HG03103 (cell line): Measurements from ENCODE around the gene SLAIN2.
"Not testable (repeated sequence)": the region's sequence is repeated elsewhere in the genome, so short reads cannot be mapped to it uniquely, and the experiment has no call there.

Source experiments
- ATAC-seq: cut with Tn5 transposase; IDR thresholded peaks from one replicate; pipeline ENCODE4 v1.9.1; 2021; ENCODE audit warnings: low read depth; ENCODE audit not compliant: unreplicated experiment

SLAIN2 gene

DNA sequence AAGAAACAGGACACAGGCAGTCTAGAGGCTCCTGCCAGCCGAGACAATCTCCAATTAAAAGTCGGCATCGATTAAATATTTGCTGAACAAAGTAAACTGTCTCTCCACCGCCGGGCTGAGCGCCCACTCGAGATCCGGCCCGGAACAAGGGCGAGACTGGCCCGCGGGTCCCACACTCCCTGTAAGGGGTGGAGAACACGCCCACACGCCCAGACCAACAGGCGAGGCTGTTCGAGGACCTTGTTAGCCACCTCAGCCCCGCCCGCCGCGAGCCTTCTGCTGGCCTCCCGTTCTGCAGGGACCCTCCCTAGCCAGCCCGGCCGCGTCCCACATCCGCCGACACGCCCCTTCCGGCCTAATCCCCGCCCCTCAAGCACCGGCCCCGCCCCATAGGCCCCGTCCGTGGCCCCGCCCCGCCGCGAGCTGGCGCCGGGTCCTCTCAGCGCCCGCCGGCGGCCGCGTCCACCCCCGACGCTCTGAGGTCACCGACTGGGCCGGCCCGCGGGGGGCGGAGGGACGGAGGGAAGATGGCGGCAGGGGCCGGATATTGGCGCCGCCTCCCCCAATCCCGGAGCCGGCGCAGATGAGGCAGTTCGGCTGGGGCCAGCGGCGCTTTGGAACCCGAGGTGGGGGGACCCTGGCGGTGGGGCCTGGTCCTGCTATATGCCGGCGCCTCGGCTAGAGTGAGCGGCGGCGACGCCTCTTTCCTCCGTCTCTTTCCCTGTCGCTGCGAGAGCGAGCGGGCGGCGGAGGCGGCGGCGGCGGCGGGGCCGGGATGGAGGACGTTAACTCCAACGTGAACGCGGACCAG, at the start of gene SLAIN2:
TSS of gene SLAIN2 (plus strand) at position 565 of the 811 bp plus-strand sequence. CDS start at position 776, 211 bp downstream.
- peak; percentile 82 for ATAC-seq

DNA sequence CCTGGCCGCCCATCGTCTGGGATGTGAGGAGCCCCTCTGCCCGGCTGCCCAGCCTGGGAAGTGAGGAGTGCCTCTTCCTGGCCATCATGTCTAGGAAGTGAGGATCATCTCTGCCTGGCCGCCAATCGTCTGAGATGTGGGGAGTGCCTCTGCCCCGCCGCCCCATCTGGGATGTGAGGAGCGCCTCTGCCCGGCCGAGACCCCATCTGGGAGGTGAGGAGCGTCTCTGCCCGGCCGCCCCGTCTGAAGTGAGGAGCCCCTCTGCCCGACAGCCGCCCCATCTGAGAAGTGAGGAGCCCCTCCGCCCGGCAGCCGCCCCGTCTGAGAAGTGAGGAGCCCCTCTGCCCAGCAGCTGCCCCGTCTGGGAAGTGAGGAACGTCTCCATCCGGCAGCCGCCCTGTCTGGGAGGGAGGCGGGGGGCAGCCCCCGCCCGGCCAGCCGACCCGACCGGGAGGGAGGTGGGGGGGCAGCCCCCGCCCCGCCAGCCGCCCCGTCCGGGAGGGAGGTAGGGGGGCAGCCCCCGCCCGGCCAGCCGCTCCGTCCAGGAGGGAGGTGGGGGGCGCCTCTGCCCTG, 49.0 kb upstream of the SLAIN2 start:
- not testable (repeated sequence) for ATAC-seq

DNA sequence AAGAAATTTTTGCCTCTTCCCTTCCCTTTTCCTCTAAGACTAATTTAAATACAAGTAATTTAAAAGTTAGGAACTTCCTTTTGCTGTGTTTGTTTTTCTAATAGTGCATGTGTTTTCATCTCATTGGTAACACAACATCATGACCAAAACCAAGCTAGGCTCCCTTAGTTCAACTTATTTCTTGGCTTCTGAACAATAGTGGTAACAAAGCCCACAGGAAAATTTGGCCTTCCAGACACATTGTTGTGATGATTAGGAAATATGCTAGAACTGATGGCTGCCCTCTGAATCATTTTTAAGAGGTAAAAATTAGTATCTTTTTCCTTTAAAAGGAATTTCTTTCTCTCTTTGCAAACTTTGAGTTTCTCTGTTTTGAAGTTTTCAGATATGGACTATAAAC, 46.2 kb upstream of the SLAIN2 start:
- no peak for ATAC-seq

DNA sequence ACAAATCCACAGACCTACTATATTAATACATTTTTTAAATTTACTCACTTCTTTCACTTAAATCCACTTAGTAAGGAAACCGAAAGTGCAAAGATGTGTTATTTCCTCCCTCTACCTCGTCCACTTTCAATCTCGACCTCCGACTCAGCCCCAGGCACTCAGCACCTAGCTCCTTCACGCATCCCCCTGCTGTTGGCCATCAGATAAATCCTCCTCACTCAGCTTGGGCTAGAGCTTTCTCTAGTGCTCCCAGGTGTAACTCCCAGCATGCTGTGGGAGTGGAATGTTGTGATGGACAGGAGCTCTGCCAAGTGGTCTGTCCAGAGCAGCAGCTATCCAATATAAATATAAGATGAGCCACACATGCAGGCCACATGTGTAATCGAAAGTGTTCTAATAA, 45.0 kb upstream of the SLAIN2 start:
- ATAC-seq, result peak; percentile 93

DNA sequence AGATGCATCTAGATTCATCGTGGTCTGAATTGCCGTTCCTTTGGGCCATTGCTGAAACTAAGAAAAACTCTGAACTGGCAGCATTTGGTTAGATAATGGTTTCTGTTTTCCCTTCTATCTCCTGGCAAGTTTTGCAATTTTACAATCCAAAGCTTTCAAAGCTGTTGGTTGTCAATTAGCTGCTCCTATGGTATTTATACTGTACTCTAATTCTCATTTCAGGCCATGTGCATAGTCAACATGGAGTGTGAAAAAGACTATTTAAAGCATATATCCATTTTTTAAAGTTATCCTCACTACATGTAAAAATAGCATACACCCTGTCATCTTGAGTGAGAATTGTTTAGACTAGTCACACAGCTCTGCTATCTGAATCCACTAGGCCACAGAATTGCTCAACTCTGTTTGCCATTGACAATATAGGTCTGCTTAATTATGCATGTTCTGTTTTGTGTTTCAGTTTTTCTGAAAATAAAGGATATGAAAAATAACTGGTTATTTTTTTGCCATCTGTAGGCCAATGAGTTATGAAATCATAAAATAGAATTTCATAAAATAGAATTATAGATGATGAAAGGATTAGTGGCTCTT, 44.0 kb upstream of the SLAIN2 start:
- no peak for ATAC-seq

GRCh38 chr4:48299560-48299959, 41.8 kb upstream of the SLAIN2 start:
- ATAC-seq, result no peak

DNA sequence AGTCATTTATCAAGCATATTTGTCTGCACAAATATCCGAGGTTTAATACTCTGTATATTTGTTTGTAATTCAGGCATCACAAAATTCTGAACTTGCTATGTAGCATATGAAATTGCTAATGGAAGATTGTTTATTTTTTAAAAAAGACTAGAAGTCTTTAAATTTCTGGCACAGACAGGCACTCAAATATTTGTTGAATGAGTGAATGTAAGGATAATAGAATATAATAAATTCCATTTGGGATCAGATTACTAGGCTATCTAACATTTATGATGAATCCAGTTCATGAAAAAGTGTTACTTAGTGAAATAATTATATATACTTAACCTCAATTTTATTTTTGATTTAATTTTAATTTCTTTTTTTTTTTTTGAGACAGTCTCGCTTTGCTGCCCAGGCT, 41.3 kb upstream of the SLAIN2 start:
- ATAC-seq, result no peak

DNA sequence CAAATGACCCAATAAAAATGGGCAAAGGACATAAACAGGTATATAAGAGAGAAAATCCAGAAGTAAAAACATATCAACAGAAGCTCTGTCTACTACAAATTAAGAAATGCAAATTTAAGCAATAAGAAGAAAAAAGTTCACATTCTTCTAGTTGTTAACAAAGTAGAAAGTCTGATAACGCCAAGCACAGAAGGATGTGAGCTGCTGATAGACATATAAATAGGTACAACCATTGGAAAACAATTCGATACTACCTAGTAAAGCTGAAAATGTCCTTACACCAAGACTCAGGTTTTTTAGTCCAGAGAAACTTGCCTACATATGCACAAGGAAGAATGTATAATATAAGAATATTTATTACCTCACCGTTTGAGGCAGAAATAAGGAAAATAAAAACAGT, 35.8 kb upstream of the SLAIN2 start:
- ATAC-seq, result no peak

- ATAC-seq, result no peak
Observed at GRCh38 chr4:48307528-48307927, 33.8 kb upstream of the SLAIN2 start.

- ATAC-seq, result no peak
Observed at GRCh38 chr4:48308901-48309300, 32.4 kb upstream of the SLAIN2 start.

DNA sequence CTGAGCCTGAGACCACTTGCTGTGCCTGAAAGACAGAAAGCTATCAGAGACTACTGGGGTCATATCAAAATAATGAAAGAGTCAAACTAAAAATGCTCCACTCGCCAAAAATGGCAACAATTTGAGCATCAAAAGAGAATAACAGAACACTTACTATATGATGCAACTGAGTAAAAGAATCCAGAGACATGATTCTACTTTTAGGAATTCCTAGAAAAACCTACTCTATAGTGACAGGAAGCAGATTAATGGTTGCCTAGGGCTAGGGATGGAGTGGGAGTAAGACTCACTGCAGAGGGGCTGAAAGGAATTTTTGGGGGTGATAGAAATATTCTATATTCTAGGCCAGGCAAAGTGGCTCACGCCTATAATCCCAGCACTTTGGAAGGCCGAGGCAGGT, 29.4 kb upstream of the SLAIN2 start:
- ATAC-seq, result no peak

DNA sequence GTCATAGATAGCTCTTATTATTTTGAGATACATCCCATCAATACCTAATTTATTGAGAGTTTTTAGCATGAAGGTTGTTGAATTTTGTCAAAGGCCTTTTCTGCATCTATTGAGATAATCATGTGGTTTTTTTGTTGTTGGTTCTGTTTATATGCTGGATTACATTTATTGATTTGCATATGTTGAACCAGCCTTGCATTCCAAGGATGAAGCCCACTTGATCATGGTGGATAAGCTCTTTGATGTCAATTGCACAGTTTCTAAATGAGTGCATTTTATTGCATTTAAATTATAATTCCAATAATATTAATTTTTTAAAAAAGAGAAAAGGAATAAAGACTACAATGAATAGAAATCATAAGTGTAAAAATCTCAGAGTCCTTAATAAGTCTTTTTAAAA, 26.6 kb upstream of the SLAIN2 start:
- not testable (repeated sequence) for ATAC-seq

DNA sequence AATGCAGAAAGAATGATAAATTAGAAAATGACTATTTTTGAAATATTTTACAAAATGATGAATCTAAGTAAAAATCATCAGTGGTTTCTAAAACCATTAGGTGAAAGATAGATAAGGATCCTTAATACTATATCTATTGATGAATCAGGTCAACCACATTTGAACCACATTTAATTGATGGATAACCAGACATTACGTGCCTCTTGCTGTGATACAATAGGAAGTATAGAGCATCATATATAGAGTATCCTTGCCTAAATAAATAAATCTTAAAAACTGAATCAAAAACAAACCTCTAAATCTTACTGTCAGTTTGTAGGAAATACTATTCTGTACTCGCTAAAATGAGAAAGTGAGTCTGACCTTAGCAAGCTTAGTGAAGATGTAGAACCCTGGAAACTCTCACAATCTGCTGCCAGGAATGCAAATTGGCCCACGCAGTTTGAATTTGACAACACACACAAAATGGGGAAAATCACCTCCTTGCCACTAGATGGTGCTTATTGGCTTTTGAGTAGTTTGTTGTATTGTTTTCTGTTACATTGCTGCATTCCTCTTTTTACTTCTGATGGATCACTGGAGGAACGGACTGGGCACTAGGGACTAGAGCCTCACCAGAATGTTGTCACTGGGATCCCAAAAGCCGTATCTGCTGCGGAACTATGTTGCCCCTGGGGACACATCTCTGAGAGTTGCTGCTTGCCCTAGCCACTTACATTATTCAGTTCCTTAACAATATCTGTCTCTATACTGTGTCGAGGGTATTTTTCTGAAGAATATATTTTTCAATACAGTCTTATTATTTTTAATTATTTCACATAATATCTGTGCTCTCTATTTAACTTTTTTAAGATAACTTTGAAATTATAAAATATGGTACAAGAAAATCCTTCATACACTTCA, 25.4 kb upstream of the SLAIN2 start:
- no peak for ATAC-seq

DNA sequence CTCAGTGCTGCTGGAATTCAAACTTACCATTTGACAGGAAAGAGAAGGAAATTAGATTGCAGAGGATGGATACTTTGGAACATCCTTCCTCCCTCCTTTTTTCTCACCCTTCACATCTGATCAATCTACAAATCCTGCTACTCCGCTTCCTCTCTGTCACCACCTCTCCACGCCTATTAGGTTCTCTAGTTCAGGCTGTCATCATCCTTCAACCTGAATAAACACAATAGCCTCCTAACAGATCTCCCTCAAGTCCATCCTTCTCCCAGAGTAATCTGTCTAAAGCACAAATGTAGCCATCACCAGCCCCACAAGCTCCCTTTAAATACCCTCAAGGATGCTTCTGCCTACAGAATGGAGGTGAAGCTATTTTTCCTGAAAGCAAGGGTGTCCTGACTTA, 20.0 kb upstream of the SLAIN2 start:
- ATAC-seq, result no peak

DNA sequence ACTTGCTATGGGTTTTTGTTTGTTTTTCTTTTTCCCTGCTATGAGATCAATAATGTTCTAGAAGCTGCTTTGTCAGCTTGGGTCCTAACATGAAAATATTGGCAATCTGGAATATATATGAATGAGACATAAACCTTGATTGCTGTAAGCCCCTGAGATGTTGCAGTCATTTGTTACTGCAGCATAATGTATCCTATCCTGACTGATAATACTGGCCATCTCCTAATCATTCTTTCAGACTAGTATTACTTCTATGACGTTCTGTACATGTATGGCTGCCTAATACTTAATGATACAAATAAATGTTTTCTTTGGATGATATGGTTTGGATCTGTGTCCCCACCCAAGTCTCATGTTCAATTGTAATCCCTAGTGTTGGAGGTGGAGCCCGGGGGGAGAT, 19.3 kb upstream of the SLAIN2 start:
- no peak for ATAC-seq

DNA sequence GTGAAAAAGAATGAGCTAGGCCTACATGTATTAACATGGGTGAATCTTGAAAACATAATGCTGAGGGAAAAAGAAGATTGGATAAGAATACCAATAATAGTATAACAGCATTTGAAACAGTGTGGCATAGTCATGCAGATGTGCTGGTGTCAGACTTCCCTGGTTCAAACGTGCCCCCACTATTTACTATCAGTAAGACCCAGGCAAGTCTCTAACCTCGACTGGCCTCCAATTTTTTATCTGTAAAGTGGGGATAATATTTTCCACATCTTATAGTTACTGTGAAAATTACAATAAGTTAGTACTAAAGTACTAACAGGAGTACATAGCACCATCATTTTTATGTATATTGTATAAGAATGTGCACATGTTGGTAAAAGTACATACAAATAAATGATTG, 17.0 kb upstream of the SLAIN2 start:
- no peak for ATAC-seq

- no peak for ATAC-seq
Observed at GRCh38 chr4:48329193-48329592, 12.1 kb upstream of the SLAIN2 start.

DNA sequence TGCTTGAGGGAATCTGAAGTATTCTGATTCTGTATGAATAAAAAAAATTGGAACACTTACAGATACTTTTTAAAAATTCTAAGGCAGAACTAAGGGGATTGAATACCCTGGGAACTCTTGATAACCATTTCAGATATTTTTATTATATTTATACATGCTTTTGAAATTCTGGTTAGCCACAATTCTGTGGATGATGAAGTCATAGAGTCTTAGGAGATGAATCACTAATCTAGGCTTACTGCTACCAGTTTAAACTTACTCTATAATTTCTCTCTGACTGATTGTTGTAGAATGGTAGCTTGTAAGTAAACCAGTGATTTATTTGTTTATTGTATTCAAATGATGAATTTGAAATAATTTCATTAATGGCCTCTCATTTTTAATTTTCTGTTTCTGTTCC, 11.4 kb upstream of the SLAIN2 start:
- ATAC-seq, result no peak

DNA sequence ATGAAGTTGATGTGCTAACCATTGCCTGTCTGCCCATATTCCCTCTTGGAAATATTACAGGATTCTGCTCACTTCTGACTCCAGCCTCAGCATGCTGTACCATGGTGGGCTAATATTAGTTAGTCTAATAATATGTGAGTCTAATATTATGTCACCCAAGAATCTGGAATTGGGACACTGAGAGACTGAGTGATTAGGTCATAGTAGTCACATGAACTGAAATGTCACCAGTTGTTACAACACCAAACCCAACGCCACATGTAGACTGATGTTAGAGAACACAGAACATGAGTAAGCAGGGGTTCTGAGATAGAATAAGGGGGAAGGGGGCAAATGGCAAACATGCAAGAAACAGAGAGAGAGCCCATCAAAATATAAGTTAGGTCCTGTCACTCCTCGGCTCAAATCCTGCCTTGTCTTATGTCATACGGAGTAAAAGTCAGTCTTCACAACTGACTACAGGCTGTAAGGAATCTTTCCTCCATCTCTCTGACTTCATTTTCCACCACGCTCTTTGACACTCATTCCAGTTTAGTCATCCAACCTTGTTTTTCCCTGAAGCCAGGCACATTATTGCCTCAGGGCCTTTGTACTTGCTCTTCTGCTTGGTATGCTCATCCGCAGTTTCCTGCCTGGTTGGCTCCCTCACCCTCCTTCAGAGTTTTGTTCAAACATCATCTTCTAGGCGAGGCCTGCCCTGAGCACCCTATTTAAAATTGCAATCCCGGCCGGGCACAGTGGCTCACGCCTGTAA, 9.6 kb upstream of the SLAIN2 start:
- no peak for ATAC-seq

- no peak for ATAC-seq
Observed at GRCh38 chr4:48332661-48333060, 8.7 kb upstream of the SLAIN2 start.
